GM18867 (cell line): ENCODE data around the gene P4HA2.

Experiments
- ATAC-seq: cut with Tn5 transposase; IDR thresholded peaks from one replicate; pipeline ENCODE4 v1.9.1; 2021; ENCODE audit warnings: mild to moderate bottlenecking, moderate library complexity; ENCODE audit not compliant: unreplicated experiment

The P4HA2 gene

DNA sequence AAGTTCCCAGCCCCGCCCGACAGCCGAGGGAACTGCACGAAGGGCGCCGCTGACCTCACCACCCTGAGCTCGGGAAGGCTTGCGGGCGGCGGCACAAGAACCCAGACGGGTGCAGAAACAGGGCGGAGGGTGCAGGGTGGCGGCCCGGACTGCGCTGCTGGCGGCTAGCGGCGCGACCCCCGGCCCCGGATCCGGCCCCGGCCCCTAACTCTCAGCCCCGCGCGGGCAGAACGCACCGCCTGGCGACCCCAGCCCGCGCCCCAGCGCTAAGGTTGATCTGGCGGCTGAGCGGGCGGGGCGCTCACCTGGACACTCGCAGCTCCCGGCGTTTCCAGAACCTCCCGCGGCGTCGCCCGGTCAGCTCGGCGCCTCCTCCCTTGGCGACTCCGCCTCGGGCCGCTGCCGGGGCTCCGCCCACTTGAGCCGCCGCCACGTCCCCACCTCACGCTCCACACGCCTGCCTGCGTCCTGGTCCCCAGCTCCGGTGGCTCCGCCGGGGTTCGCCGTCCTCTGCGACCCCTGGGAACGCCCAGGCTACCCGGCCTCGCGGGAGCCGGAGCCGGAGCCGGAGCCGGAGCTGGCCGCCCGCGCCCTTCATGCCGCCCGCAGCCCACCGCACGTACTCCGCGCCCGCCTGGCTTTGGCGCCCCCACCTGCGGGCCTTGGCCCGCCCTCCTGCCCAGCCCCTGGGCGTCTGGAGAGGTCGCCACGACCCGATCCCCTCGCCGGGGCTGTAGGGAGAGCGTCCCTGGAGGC lies at the start of gene P4HA2:
P4HA2 (minus strand) TSS at position 369 of the 756 bp plus-strand sequence. CDS start 9,227 bp downstream, outside the sequence.
- ATAC-seq = peak; percentile 92

DNA sequence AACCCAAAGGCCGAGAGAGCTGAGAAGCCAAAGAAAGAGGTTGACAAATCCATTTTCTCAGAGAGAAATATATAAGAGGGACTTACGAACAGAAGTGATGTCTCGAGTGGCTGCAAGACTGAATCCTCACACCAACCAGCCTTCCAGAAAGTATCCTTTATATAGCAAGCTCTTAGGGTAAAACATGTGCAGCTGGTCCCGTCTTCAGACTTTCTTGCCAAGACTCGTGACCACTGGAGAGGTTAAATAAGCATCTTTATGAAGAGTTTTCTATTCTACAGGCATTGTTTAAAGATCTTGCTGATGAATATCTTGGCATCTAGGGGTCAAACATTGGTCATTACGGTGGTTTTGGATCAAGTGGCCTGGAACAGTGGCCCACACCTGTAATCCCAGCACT lies 49.6 kb upstream of the P4HA2 start:
- ATAC-seq = no peak

DNA sequence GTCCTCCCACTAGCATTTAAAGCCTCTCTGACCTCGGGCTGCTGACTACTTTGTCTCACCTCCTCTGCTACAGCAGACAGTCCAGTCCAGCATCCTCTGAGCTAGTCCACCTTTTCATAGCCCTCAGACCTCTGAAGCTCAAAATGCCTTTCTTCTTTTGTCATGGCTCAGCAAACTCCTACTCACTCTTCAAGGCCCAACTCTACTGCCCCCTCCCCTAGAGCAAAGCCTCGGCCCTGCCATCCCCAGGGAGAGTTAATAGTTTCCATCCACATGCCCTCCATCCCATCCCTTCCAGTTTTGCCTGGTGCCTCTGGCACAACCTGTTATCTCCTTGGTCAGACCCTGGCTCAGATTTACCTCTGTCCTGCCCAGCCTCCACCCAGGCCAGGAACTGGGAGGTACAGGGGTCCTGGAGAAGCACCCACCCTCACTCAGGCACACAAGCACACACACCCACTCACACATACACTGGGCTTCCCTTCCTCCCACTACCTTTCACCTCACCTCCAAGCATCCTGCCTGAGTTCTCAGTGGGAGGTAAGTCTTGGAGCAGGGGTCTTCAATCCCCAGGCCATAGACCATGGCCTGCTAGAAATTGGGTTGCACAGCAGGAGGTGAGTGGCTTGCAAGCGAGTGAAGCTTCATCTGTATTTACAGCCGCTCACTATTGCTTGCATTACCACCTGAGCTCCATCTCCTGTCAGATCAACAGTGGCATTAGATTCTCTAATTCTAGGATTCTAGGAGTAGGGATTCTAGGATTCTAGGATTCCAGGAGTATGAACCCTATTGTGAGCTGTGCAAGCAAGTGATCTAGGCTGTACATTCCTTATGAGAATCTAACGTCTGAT lies 47.9 kb upstream of the P4HA2 start:
- ATAC-seq = no peak

DNA sequence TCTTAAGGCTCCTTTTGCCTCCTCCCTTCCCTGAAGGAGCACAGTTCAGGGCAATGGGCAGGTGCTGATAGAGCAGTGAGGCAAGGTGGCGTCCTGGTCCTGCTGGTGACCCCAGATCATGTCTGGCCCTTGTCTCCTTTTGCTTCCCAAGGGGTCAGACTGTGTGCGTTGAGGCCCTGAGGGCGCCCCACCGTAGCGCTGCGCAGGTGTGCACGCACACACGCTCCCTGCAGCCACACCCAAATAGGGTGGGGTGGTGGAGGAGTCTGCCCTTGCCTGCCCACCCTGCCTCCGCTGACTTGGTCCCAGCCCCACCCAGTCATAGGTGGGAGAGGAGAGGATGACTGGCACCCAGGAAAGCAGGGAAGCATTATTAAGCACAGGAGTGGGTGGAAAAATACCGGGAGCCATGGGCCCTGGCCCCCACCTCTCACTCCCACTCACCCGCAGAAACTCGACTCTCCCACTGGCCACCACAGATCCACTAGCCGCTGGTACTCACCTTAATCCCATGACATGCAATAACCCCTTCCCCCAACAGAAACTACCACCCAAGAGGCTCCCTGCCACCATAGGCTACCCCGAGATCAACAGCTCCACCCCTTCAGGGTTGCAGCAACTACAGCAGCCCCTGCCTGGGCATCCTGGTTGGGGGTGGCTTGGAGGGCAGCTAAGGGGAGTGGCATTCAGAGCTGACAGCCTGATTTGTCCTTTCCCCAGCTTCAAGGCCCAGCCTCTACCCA lies 46.6 kb upstream of the P4HA2 start:
- no peak for ATAC-seq

GRCh38 chr5:132273631-132274030 lies 46.0 kb upstream of the P4HA2 start:
- no peak for ATAC-seq

DNA sequence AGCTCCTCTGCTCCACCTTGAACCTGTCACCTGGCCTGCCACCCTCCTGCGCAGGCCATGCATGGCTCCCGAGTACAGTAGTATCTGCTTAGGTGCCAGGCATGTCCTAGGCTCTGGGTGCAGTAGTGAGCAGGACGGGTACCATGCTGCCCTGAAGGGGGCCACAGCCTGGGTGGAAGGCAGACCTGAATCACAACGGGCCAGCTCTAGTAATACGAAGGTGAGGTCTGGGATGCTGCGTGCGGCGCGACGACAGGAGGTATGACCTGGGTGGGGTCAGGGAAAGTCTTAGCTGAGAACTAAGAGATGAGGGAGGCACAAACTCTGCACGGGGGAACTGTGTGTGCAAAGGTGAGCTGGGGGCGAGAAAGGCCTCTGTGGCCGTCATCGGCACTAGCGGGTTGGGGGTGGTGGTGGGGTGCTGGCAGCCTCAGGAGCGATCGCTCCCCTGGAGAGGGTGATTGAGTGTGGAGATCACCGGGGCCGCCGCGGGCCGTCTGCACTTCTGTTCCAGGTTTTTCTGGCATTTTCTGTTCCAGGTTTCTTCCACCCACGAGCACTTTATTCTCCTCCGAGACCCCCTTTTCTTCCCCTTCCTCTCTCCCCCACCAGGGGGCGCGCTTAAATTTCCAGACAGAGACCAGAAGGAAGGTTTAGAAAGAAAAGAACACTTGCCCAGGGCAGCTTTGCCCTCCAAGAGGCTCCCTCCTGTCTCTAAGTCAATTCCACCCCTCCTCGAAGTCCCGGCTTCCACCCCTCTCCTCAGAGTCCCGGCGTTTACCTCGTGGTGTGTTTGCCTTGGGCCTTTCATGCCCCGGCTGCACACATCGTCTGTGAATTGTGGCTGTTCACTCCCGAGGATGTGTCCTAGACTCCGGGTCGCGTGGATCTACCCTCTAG lies 44.9 kb upstream of the P4HA2 start:
- ATAC-seq = no peak

- no peak for ATAC-seq
These were observed 43.9 kb upstream of the P4HA2 start for GRCh38 chr5:132271251-132272246.

DNA sequence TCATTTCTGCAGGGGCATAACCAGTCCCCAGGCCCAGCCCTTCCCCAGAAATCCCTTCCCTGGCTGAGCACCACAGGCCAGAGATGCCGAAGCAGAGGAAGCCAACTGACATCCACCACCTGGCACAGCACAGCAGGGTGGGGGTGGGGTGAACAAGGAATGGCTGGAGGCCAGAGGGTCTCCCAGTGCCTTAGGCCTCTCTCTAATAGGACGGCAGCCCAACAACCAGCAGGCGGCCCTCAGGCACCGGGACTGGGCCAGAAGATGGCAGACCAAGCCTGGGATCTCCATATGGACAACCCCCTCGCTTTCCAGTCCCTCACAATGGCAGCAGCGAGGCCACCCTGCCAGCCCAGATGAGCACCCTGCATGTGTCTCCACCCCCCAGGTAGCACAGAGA lies 43.1 kb upstream of the P4HA2 start:
- ATAC-seq = no peak

DNA sequence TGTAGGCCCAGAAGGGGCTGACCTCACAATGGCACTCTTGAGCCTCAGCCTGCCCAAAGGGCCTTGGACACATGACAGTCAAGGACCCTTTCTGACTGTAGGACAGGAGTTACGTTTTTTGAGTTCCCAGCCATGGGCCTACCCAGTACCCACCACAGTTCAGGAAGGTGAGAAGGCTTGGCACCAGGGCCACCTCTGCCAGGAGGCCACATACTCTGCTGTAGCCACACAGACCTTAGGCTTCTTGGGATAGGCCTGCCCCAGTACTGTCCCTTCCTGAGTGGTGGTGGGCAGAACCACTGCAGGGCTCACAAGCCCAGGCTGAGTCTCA lies 42.6 kb upstream of the P4HA2 start:
- ATAC-seq = no peak

- no peak for ATAC-seq
These were observed 42.1 kb upstream of the P4HA2 start for GRCh38 chr5:132269635-132270334.

DNA sequence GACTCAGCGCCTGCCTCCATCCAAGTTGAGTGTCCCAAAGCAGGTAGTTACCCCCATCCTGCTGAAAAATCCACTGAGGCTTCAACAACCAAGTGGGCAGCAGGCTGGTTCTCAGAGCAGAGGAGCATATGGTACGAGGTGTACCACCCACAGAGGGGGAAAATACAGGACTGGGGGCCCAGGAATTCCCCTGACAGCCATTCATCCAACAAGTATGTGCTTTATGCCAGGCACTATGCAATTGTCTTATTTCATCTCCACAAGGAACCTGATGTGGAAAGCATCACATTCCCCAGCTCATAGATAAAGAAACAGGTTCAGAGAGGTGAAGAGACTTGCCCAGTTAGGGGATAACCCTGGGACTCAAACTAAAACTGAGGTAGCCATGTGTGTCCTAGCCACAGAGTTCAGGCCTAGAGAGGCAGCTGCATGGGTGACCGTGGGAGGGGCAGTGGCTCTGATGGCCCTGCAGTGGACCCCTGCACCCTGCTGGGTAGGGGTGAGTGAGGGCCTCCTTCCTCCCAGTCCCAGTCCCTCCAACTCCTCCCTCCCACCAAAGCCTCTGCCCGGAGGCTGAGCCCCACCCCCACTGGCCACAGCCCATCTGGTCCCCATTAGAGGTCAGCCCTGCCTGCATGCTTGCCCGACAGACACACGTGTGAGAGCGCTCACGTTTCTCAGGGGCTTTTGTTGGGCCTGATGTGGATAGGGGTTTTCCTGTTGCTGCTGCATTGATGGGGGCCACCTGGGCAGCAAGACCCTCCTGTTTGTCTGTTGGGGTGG lies 41.3 kb upstream of the P4HA2 start:
- peak; percentile 64 for ATAC-seq

DNA sequence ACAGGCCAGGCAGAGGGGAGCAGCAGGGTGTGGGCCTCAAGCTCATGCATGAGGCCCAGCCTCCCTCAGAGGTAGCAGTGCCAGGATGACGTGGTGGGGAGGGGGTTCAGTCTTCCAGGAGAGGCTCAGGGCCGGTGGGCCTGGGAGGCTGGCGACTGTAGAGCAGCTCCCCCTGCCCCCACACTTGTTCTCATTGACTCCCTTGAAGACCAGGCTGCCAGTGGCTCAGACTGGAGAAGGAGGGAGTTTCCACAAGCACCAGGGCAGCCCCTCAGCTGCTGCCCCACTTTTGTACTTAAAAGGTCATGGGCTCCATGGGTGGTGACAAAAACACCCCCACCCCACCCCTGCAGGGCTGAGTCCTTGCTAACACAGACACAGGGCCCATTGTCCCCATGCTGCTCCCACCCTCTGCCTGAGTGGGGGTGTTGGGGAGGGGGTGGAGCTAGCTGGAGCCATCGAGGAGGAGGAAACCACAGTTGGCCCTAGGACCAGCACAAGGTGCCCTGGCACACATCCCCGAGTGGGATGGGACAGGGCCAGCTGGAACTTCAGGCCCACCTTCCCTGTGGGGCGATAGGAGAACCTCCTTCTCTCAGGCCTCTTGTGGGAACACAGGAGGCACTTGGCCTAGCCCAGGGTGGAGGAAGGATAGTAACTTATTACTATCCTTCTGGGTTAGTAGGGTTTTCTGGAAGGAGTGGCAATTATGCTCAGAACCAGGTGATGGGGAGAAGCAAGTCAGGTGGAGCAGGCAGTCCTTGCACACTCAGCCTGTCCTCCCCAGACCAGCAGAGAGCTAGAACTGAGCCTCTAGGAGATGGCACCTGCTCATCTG lies 40.5 kb upstream of the P4HA2 start:
- ATAC-seq = peak; percentile 22

GRCh38 chr5:132267166-132267739 lies 39.6 kb upstream of the P4HA2 start:
- no peak for ATAC-seq

GRCh38 chr5:132266836-132267160 lies 39.1 kb upstream of the P4HA2 start:
- no peak for ATAC-seq

DNA sequence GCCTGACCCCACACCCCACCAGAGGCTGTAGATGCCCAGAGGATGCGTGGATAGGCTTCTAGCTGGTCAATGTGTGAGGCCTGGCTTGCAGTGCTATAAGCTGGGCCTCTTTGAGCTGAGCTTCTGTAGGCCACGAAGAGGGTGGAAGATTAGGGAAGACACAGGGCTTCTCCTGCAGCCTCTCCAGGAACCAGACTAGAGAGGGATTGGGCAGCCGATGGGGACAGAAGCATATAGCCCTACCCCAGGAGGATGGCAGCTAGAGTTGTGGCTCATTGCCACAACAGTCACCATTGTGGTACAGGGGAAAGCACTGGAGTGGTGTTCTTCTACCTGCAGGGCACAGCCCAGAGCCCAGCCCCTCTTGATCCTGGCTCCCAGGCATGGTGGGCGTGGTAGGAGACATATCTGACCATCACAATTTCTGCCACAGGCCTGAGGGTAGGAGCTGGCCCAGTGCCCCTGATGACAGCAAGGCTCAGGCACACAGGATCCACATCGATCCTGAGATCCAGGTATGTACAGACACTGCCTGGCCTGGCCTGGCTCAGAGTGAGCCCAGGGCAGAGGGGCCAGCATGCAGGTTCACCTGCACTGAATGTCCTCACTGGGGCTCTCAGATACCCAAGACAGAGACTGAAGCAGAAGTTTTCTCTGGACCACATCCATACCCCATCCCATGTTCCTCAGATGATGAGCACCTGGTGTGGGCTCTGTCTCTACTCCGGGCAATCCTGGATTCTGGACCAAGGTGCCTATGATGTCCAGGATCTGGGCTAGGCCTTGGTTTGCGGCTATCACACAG lies 38.6 kb upstream of the P4HA2 start:
- no peak for ATAC-seq
